GM18909 (cell line): Measurements from ENCODE around the gene KRTAP2-4.
"Not testable (repeated sequence)": the region's sequence is repeated elsewhere in the genome, so short reads cannot be mapped to it uniquely, and the experiment has no call there.

Experiments used
- ATAC-seq: cut with Tn5 transposase; IDR thresholded peaks from one replicate; pipeline ENCODE4 v1.9.1; 2021; ENCODE audit warnings: mild to moderate bottlenecking; ENCODE audit not compliant: unreplicated experiment, poor library complexity

Gene KRTAP2-4

GRCh38 chr17:41040783-41041571 is 24.7 kb downstream of the KRTAP2-4 start, which contains the start of gene KRTAP1-1:
Gene KRTAP1-1, minus strand, starts transcription at chr17:41041450. Its CDS starts 53 bp downstream, at chr17:41041397.
- ATAC-seq = not testable (repeated sequence)

GRCh38 chr17:41037853-41038350 is 27.8 kb downstream of the KRTAP2-4 start:
- no peak for ATAC-seq

- ATAC-seq = not testable (repeated sequence)
Observed at GRCh38 chr17:41034346-41034935, 31.2 kb downstream of the KRTAP2-4 start, which contains the start of gene KRTAP1-3. Gene KRTAP1-3, minus strand, starts transcription at chr17:41034874. Its CDS starts 53 bp downstream, at chr17:41034821.

GRCh38 chr17:41029633-41030245 is 35.9 kb downstream of the KRTAP2-4 start, which contains the start of gene KRTAP1-4:
Gene KRTAP1-4, minus strand, starts transcription at chr17:41030195. Its CDS starts 117 bp downstream, at chr17:41030078.
- no peak for ATAC-seq

GRCh38 chr17:41026715-41027471 is 38.8 kb downstream of the KRTAP2-4 start, which contains the start of gene KRTAP1-5:
Gene KRTAP1-5, minus strand, starts transcription at chr17:41027208. Its CDS starts 53 bp downstream, at chr17:41027155.
- ATAC-seq = no peak

- ATAC-seq = no peak
Observed at GRCh38 chr17:41024697-41025096, 41.0 kb downstream of the KRTAP2-4 start.

GRCh38 chr17:41020336-41020735 is 45.3 kb downstream of the KRTAP2-4 start:
- no peak for ATAC-seq

GRCh38 chr17:41019415-41019814 is 46.3 kb downstream of the KRTAP2-4 start:
- ATAC-seq = no peak

GRCh38 chr17:41018541-41018940 is 47.1 kb downstream of the KRTAP2-4 start:
- ATAC-seq = no peak

- ATAC-seq = no peak
Observed at GRCh38 chr17:41016578-41017215, 49.0 kb downstream of the KRTAP2-4 start.

- ATAC-seq = no peak
Observed at GRCh38 chr17:41015454-41015853, 50.2 kb downstream of the KRTAP2-4 start.
